ENCODE data around the gene RPAIN.
A peak's percentile ranks its signal among the peaks of the same experiment; 100 is the strongest.

Gene RPAIN

DNA sequence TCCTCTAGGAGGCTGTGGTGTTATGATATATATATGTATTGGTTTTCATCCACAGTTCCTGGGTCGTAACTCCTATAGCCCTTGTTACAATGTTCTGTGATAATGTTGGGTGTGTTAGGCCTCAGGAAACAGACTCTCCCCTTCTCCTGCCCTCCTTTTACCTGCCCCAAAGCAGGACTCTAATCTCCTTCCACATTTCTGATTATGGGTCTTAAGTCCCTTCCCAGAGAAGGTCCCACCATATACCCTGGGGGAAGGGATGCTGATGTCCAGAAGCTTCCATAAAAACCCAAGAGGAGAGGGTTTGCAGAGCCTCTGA, 19.4 kb downstream of the RPAIN start:
- peaks cover 20% of the 10 kb centered on the region for H3K4me1 ChIP-seq (ENCODE audit: control insufficient read depth, insufficient read depth, low read length, poor library complexity, severe bottlenecking)
- H3K9me3 ChIP-seq (ENCODE audit: control insufficient read depth, low read length), result no peaks in the 10 kb centered on the region
- DNase-seq, result no peak
- H3K27me3 ChIP-seq (replicated peaks; ENCODE audit: control insufficient read depth, insufficient read depth, low read length, poor library complexity, severe bottlenecking), result no peaks in the 10 kb centered on the region
- H3K4me3 ChIP-seq (ENCODE audit: insufficient read depth, low read depth, low read length, poor library complexity, severe bottlenecking), result peak overlapping the region; percentile 80
- H3K27ac ChIP-seq (ENCODE audit: insufficient read depth, low read length, poor library complexity, severe bottlenecking), result peak overlapping the region; percentile 74
- H3K36me3 ChIP-seq (ENCODE audit: control insufficient read depth, insufficient read depth, low read length), result peaks cover 21% of the 10 kb centered on the region

DNA sequence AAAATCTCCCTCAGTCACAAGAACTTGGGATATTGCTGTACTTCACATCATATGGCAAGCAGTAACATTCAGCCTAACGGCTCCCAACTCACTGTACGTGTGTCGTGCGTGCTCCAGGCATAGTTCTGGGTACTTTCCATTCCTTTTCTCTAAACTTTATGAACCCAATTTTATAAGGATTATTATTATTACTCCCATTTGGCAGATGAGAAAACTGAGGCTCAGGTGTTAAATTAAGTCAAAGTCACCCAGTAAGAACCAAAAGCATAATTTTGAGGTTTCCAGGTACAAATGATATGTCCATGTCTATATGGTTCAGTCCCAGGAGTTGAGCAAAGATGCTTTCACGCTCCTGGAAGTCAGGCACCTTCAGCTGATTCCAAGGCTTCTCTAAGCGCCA, 23.7 kb downstream of the RPAIN start:
- Histone ChIP-seq H3K27ac (ENCODE audit: insufficient read depth, low read length, poor library complexity, severe bottlenecking) (no peak overlapping the region), H3K4me1 (ENCODE audit: control insufficient read depth, insufficient read depth, low read length, poor library complexity, severe bottlenecking) (peaks cover 4% of the 10 kb centered on the region), H3K27me3 (replicated peaks; ENCODE audit: control insufficient read depth, insufficient read depth, low read length, poor library complexity, severe bottlenecking) (no peaks in the 10 kb centered on the region), H3K4me3 (ENCODE audit: insufficient read depth, low read depth, low read length, poor library complexity, severe bottlenecking) (no peak overlapping the region), H3K36me3 (ENCODE audit: control insufficient read depth, insufficient read depth, low read length) (peaks cover 31% of the 10 kb centered on the region), H3K9me3 (ENCODE audit: control insufficient read depth, low read length) (no peaks in the 10 kb centered on the region)
- no peak for DNase-seq

- peaks cover 4% of the 10 kb centered on the region for H3K4me1 ChIP-seq (ENCODE audit: control insufficient read depth, insufficient read depth, low read length, poor library complexity, severe bottlenecking)
- H3K4me3 ChIP-seq (ENCODE audit: insufficient read depth, low read depth, low read length, poor library complexity, severe bottlenecking), result no peak overlapping the region
- no peak overlapping the region for H3K27ac ChIP-seq (ENCODE audit: insufficient read depth, low read length, poor library complexity, severe bottlenecking)
- DNase-seq, result no peak
- peaks cover 31% of the 10 kb centered on the region for H3K36me3 ChIP-seq (ENCODE audit: control insufficient read depth, insufficient read depth, low read length)
- no peaks in the 10 kb centered on the region for H3K9me3 ChIP-seq (ENCODE audit: control insufficient read depth, low read length)
- no peaks in the 10 kb centered on the region for H3K27me3 ChIP-seq (replicated peaks; ENCODE audit: control insufficient read depth, insufficient read depth, low read length, poor library complexity, severe bottlenecking)
Measured at GRCh38 chr17:5444209-5444608, 24.2 kb downstream of the RPAIN start.

DNA sequence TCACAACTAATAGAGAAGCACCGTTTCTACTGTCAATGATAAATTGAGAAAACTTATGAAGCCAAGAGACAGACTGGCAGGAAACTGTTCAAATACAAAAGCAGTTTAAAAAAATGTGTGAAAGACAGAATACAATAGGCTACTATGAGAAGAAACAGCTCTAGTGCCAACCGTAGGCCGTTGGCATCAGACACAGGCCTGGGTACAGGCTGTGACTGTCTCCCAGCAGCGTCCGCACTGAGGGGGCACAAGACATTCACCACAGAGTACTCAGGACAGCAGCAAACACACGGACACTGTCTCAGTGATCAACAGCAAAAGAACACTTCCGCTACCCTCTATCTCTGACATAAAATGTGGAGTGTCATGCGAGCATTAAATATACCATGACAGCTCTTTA, 26.8 kb downstream of the RPAIN start:
- no peaks in the 10 kb centered on the region for H3K9me3 ChIP-seq (ENCODE audit: control insufficient read depth, low read length)
- H3K4me1 ChIP-seq (ENCODE audit: control insufficient read depth, insufficient read depth, low read length, poor library complexity, severe bottlenecking), result no peaks in the 10 kb centered on the region
- no peaks in the 10 kb centered on the region for H3K27me3 ChIP-seq (replicated peaks; ENCODE audit: control insufficient read depth, insufficient read depth, low read length, poor library complexity, severe bottlenecking)
- no peak for DNase-seq
- H3K4me3 ChIP-seq (ENCODE audit: insufficient read depth, low read depth, low read length, poor library complexity, severe bottlenecking), result no peak overlapping the region
- H3K27ac ChIP-seq (ENCODE audit: insufficient read depth, low read length, poor library complexity, severe bottlenecking), result no peak overlapping the region
- H3K36me3 ChIP-seq (ENCODE audit: control insufficient read depth, insufficient read depth, low read length), result peaks cover 34% of the 10 kb centered on the region

- Histone ChIP-seq H3K36me3 (ENCODE audit: control insufficient read depth, insufficient read depth, low read length) (peaks cover 8% of the 10 kb centered on the region), H3K27ac (ENCODE audit: insufficient read depth, low read length, poor library complexity, severe bottlenecking) (no peak overlapping the region)
Measured at GRCh38 chr17:5464717-5465507, 44.9 kb downstream of the RPAIN start.

GRCh38 chr17:5466295-5466694, 46.3 kb downstream of the RPAIN start:
- Histone ChIP-seq H3K27me3 (replicated peaks; ENCODE audit: control insufficient read depth, insufficient read depth, low read length, poor library complexity, severe bottlenecking) (no peaks in the 10 kb centered on the region), H3K36me3 (ENCODE audit: control insufficient read depth, insufficient read depth, low read length) (peaks cover 3% of the 10 kb centered on the region), H3K9me3 (ENCODE audit: control insufficient read depth, low read length) (no peaks in the 10 kb centered on the region), H3K4me1 (ENCODE audit: control insufficient read depth, insufficient read depth, low read length, poor library complexity, severe bottlenecking) (peaks cover 6% of the 10 kb centered on the region), H3K4me3 (ENCODE audit: insufficient read depth, low read depth, low read length, poor library complexity, severe bottlenecking) (no peak overlapping the region), H3K27ac (ENCODE audit: insufficient read depth, low read length, poor library complexity, severe bottlenecking) (no peak overlapping the region)
- no peak for DNase-seq

More at GRCh38 chr17:5464717-5465507, 44.9 kb downstream of the RPAIN start:
- Histone ChIP-seq H3K4me3 (ENCODE audit: insufficient read depth, low read depth, low read length, poor library complexity, severe bottlenecking) (no peak overlapping the region), H3K4me1 (ENCODE audit: control insufficient read depth, insufficient read depth, low read length, poor library complexity, severe bottlenecking) (peaks cover 6% of the 10 kb centered on the region), H3K9me3 (ENCODE audit: control insufficient read depth, low read length) (no peaks in the 10 kb centered on the region), H3K27me3 (replicated peaks; ENCODE audit: control insufficient read depth, insufficient read depth, low read length, poor library complexity, severe bottlenecking) (no peaks in the 10 kb centered on the region)
- DNase-seq, result no peak

DNA sequence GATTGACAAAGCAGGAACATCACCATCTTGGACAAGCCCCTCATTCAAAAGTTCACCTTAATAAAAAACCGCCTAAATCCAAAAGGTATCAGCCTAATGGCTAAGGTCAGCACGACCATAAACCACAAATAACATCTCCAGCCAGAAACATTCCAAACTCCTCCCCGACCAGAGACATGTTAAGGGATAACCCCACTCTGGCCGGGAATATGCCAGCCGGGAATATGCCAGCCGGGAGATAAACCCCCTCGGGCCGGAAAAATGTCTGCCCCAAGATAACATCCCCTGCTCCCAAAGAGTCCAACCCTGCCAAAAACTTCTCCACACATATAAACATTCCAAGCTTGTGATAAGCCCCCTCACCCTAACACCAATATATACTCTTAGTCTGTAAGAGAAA, 47.4 kb downstream of the RPAIN start:
- Histone ChIP-seq H3K36me3 (ENCODE audit: control insufficient read depth, insufficient read depth, low read length) (peaks cover 6% of the 10 kb centered on the region), H3K27ac (ENCODE audit: insufficient read depth, low read length, poor library complexity, severe bottlenecking) (no peak overlapping the region), H3K4me3 (ENCODE audit: insufficient read depth, low read depth, low read length, poor library complexity, severe bottlenecking) (peak overlapping the region; percentile 69), H3K27me3 (replicated peaks; ENCODE audit: control insufficient read depth, insufficient read depth, low read length, poor library complexity, severe bottlenecking) (no peaks in the 10 kb centered on the region), H3K4me1 (ENCODE audit: control insufficient read depth, insufficient read depth, low read length, poor library complexity, severe bottlenecking) (peaks cover 6% of the 10 kb centered on the region), H3K9me3 (ENCODE audit: control insufficient read depth, low read length) (no peaks in the 10 kb centered on the region)
- no peak for DNase-seq

DNA sequence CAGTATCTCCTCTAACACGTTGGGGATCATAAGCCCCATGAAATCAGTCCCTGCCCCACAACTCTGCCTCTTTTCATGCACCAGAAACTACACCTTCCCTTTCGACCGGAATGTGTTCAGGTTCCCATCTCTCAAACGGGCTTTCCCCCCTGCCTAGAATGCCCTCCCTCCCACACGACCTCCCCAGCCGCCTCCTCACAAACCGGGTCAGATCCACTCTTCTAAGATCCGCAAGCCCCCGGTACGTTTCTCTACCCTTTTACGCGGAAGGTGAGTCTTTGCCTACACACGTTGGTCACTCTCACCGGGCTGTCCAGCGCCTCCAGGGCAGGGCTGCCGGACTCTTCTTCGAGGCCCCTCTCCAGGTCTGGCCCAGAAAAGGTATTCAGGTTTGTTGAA, 48.1 kb downstream of the RPAIN start:
- H3K4me3 ChIP-seq (ENCODE audit: insufficient read depth, low read depth, low read length, poor library complexity, severe bottlenecking), result peak overlapping the region; percentile 69
- H3K4me1 ChIP-seq (ENCODE audit: control insufficient read depth, insufficient read depth, low read length, poor library complexity, severe bottlenecking), result peaks cover 6% of the 10 kb centered on the region
- H3K36me3 ChIP-seq (ENCODE audit: control insufficient read depth, insufficient read depth, low read length), result peaks cover 4% of the 10 kb centered on the region
- no peaks in the 10 kb centered on the region for H3K27me3 ChIP-seq (replicated peaks; ENCODE audit: control insufficient read depth, insufficient read depth, low read length, poor library complexity, severe bottlenecking)
- DNase-seq, result no peak
- no peak overlapping the region for H3K27ac ChIP-seq (ENCODE audit: insufficient read depth, low read length, poor library complexity, severe bottlenecking)
- H3K9me3 ChIP-seq (ENCODE audit: control insufficient read depth, low read length), result no peaks in the 10 kb centered on the region

DNA sequence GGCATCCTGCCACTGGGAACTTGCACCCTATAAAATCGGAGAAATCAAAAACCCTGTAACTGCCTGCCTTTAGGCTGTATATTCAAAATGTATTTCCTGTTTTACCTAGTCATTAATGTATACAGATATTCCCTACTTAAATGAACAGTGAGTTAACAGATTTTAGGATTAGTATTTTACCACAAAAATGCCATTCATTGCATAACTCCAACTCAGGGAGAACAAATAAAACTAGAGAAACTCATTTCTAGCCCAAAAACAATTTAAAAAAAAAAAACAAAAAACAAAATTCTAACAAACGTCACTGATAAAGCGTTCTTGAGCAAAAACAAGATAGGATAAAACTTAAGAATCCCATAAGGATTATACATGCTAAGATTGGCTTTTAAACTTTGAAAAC, 52.5 kb downstream of the RPAIN start:
- H3K27ac ChIP-seq (ENCODE audit: insufficient read depth, low read length, poor library complexity, severe bottlenecking), result no peak overlapping the region

GRCh38 chr17:5473906-5474305, 53.9 kb downstream of the RPAIN start:
- peaks cover 44% of the 10 kb centered on the region for H3K36me3 ChIP-seq (ENCODE audit: control insufficient read depth, insufficient read depth, low read length)
- no peaks in the 10 kb centered on the region for H3K9me3 ChIP-seq (ENCODE audit: control insufficient read depth, low read length)
- no peaks in the 10 kb centered on the region for H3K27me3 ChIP-seq (replicated peaks; ENCODE audit: control insufficient read depth, insufficient read depth, low read length, poor library complexity, severe bottlenecking)
- no peak overlapping the region for H3K27ac ChIP-seq (ENCODE audit: insufficient read depth, low read length, poor library complexity, severe bottlenecking)
- DNase-seq, result no peak
- no peak overlapping the region for H3K4me3 ChIP-seq (ENCODE audit: insufficient read depth, low read depth, low read length, poor library complexity, severe bottlenecking)
- no peaks in the 10 kb centered on the region for H3K4me1 ChIP-seq (ENCODE audit: control insufficient read depth, insufficient read depth, low read length, poor library complexity, severe bottlenecking)

More for the DNA sequence above, 52.5 kb downstream of the RPAIN start:
- Histone ChIP-seq H3K4me3 (ENCODE audit: insufficient read depth, low read depth, low read length, poor library complexity, severe bottlenecking) (no peak overlapping the region), H3K27me3 (replicated peaks; ENCODE audit: control insufficient read depth, insufficient read depth, low read length, poor library complexity, severe bottlenecking) (no peaks in the 10 kb centered on the region), H3K9me3 (ENCODE audit: control insufficient read depth, low read length) (no peaks in the 10 kb centered on the region), H3K4me1 (ENCODE audit: control insufficient read depth, insufficient read depth, low read length, poor library complexity, severe bottlenecking) (peaks cover 1% of the 10 kb centered on the region), H3K36me3 (ENCODE audit: control insufficient read depth, insufficient read depth, low read length) (peaks cover 30% of the 10 kb centered on the region)
- no peak for DNase-seq

Data from effector memory CD4-positive, alpha-beta T cell (primary cell).